Osteocyte (in vitro differentiated cells): ENCODE data around the gene ALG6. TPM values are rescaled to one million over a fixed set of nuclear protein-coding genes. Genes with fewer than 3 reads are reported as not detected.
A peak's percentile ranks its signal among the peaks of the same experiment; 100 is the strongest.

Source experiments
- DNase-seq: peaks from one replicate; pipeline ENCODE4 v3.0.0; 2021; ENCODE audit warnings: mixed read lengths; ENCODE audit not compliant: unreplicated experiment; ENCODE audit errors: extremely low spot score
- H3K27ac Mint-ChIP-seq: one replicate; pipeline ENCODE4 v1.8.0; 2021; ENCODE audit warnings: mild to moderate bottlenecking, mixed read lengths; ENCODE audit not compliant: unreplicated experiment
- H3K27me3 Mint-ChIP-seq: one replicate; pipeline ENCODE4 v1.8.0; 2021; ENCODE audit warnings: mixed read lengths; ENCODE audit not compliant: unreplicated experiment
- H3K36me3 Mint-ChIP-seq: one replicate; pipeline ENCODE4 v1.8.0; 2021; ENCODE audit warnings: mixed read lengths; ENCODE audit not compliant: unreplicated experiment
- H3K4me1 Mint-ChIP-seq: one replicate; pipeline ENCODE4 v1.8.0; 2021; ENCODE audit warnings: mixed read lengths; ENCODE audit not compliant: unreplicated experiment
- H3K4me3 Mint-ChIP-seq: one replicate; pipeline ENCODE4 v1.8.0; 2021; ENCODE audit warnings: mild to moderate bottlenecking, moderate library complexity, mixed read lengths; ENCODE audit not compliant: unreplicated experiment
- H3K9me3 Mint-ChIP-seq: one replicate; pipeline ENCODE4 v1.8.0; 2021; ENCODE audit warnings: mixed read lengths; ENCODE audit not compliant: unreplicated experiment
- CTCF ChIP-seq: fragments of 200-600 bp; sonication (generic); IDR thresholded peaks from 2 replicates; pipeline ENCODE4 v1.5.0; 2021; ENCODE audit warnings: antibody characterized with exemption, mild to moderate bottlenecking, moderate library complexity
- total RNA-seq: library from RNA; stranded (reverse); gene quantifications from 2 replicates; pipeline ENCODE4 v1.2.1, GENCODE V29; 2021

ALG6 gene
- total RNA-seq, 1 donor from 2014 or later: 13.6 TPM

GRCh38 chr1:63322944-63323864 is 44.2 kb upstream of the ALG6 start:
- Mint-ChIP-seq H3K27ac (no peak overlapping the region), H3K27me3 (peaks cover 80% of the 10 kb centered on the region), H3K4me1 (peaks cover 23% of the 10 kb centered on the region), H3K36me3 (peaks cover 8% of the 10 kb centered on the region), H3K4me3 (peak overlapping the region; percentile 63), H3K9me3 (peaks cover 6% of the 10 kb centered on the region)
- TF ChIP-seq CTCF: no peak
- no peak for DNase-seq

GRCh38 chr1:63323865-63324778 is 43.3 kb upstream of the ALG6 start:
- peaks cover 78% of the 10 kb centered on the region for H3K27me3 Mint-ChIP-seq
- DNase-seq: no peak
- peaks cover 8% of the 10 kb centered on the region for H3K36me3 Mint-ChIP-seq
- H3K4me1 Mint-ChIP-seq: peaks cover 23% of the 10 kb centered on the region
- H3K9me3 Mint-ChIP-seq: peaks cover 3% of the 10 kb centered on the region
- no peak for TF ChIP-seq CTCF
- peak overlapping the region; percentile 71 for H3K4me3 Mint-ChIP-seq
- no peak overlapping the region for H3K27ac Mint-ChIP-seq

GRCh38 chr1:63324779-63325119 is 42.7 kb upstream of the ALG6 start:
- peaks cover 7% of the 10 kb centered on the region for H3K36me3 Mint-ChIP-seq
- H3K4me1 Mint-ChIP-seq: peaks cover 23% of the 10 kb centered on the region
- no peaks in the 10 kb centered on the region for H3K9me3 Mint-ChIP-seq
- peak overlapping the region; percentile 71 for H3K4me3 Mint-ChIP-seq
- no peak for DNase-seq
- no peak for TF ChIP-seq CTCF
- H3K27ac Mint-ChIP-seq: no peak overlapping the region
- peaks cover 76% of the 10 kb centered on the region for H3K27me3 Mint-ChIP-seq

GRCh38 chr1:63325279-63325985 is 42.0 kb upstream of the ALG6 start:
- Mint-ChIP-seq H3K27ac (no peak overlapping the region), H3K4me3 (no peak overlapping the region), H3K9me3 (no peaks in the 10 kb centered on the region), H3K4me1 (peaks cover 23% of the 10 kb centered on the region), H3K36me3 (peaks cover 7% of the 10 kb centered on the region), H3K27me3 (peaks cover 72% of the 10 kb centered on the region)
- no peak for TF ChIP-seq CTCF
- DNase-seq: no peak
